ENCODE results near the gene SND1.
"Not testable (repeated sequence)": the region's sequence is repeated elsewhere in the genome, so short reads cannot be mapped to it uniquely, and the experiment has no call there.

SND1 gene

DNA sequence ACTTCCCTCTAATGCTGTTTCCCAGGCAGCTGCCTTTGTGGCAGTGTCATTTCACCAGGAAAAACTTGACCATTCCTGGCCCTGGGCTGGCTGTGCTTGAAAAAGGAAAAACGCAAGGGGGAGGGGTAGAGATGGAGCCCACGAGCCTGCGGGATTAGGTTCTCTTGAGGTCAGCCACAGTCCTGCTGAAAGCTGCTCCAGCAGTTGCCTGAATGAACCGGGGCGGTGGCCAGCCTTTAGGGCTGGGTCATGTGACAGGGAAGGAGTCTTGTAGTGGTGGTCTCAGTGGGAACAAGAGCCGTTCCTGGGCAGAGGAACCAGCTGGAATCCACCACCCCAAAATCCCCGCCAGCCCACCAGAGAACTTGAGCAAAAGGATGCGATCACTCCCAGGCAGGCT is 430.4 kb downstream of the SND1 start:
- no peak for DNase-seq

- no peak for DNase-seq
Measured at GRCh38 chr7:128084896-128085608, 433.1 kb downstream of the SND1 start.

- no peak for DNase-seq
Measured at GRCh38 chr7:128090492-128090891, 438.5 kb downstream of the SND1 start.

DNA sequence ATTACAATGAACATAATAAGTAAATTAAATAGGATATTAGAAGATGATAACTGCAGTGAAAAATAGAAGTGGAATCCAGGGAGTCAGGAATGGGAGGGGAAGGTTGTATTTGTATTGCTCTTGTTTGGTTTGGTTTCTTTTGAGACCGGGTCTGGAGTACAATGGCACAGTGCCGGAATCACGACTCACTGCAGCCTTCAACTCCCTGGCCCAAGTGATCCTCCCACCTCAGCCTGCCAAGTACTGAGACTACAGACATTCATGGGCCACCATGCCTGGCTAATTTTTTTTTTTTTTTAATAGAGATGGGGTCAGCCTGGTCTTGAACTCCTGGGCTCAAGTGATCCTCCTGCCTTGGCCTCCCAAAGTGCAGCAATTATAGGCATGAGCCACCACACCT is 439.1 kb downstream of the SND1 start:
- no peak for DNase-seq

- no peak for DNase-seq
Measured at GRCh38 chr7:128092221-128092620, 440.2 kb downstream of the SND1 start.

DNA sequence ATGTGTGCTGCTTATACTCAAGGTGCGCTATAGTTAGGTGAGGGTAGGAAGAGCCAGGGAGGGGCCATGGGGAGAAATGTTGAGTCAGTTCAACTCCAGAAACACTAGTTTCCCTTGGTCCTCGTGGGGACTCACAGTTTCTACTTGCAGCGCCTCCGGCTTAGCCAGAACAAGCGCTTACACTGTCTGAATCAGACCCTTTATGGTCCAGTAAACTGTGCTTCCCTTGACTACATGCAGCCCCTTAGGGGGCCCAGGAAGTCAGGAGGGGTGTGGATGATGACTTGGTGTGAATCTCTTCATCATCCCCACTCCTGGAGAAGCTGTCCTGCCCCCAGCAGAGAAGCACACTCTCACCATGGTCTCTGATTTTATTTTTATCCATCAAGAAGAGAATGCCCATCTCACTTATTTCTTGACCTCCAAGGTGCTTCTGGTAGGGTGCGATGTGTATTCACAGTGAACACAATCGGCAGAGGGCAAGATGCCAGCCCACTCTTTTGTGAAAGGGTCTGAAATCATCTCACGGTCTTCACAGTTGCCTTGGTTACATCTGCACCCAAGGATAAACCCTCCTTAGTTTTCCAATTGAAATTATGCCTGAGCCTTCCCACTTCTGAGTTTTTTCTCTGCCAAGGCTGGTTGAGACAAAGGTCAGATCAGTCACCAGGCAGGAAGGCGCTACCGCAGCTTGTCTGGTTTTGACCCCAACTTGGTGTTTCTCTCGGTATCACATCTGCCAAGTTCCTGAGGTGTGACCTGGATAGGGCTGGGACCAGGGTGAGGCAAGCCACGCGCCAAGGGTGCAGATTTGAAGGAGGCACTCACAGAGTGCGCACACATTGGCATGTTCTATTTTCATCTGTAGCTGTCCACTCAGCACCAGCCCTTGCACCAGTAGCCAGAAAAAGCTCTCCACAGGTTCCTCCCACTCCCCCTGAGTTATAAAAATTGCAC is 441.9 kb downstream of the SND1 start:
- no peak for DNase-seq

DNA sequence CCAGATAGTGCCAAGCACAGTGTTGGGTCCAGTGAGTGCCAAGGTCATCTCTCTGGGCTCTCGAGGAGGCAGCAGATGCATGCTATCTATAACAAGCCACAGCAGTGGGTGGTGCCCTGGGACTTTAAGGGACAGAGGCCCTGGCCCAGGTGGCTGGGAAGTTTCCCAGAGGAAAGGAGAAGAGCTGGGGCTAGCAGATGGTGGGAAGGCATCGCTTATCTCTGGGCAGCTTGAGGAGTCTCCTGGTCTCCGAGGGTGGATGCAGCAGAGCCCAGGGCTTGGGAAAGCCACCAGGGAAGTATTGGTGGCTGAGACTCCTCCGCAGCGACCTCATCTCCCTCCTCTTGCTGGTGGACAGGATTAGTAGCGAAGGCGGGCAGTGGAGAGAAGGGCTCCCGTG is 442.7 kb downstream of the SND1 start:
- DNase-seq: no peak

DNA sequence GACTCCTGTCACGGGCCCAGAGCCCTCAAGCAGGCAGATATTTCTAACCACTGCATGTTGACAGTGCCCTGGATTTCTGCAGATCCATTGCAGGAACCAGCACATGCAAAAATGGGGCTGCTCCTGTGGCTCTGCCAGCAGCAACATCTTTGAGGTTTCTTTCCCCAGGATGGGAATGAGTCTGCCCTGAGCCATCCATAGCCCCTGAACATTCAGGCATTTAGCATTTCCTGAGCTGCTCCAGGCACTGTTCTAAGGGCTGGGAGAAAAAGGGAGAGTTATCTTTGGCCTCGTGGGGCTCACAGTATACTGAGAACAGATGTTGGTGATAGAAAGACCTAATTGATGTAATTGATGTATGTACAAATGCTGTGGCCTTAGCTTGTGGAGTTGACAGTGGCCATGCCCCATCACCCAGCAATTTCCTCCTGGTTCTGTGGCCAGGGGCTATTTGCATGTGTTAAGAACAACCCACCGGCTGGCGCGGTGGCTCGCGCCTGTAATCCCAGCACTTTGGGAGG is 445.3 kb downstream of the SND1 start:
- no peak for DNase-seq

GRCh38 chr7:128098629-128099028 is 446.6 kb downstream of the SND1 start:
- DNase-seq: no peak

DNA sequence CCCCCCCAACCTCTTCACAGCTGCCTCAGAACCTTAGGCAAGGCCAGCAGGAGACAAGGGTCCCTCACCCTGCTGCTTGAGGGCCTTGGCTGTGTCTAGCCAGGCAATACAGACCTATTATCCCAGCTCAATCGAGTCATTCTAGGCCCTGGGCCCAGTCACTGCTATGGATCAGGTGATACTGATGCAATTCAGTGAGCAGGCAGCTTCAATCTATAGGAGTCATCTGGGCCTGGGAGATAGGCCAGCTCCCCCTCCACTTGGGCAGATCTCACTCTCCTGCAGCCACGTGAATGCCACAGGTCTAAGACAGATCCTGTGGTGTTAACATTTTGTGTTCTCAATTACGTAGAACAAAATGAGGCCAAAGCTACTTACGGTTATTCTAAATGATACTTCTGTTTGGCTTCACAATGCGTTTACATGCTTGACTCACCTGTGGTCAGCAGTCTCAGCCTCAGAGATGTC is 447.2 kb downstream of the SND1 start:
- no peak for DNase-seq

GRCh38 chr7:128100225-128100948 is 448.4 kb downstream of the SND1 start:
- DNase-seq: no peak

DNA sequence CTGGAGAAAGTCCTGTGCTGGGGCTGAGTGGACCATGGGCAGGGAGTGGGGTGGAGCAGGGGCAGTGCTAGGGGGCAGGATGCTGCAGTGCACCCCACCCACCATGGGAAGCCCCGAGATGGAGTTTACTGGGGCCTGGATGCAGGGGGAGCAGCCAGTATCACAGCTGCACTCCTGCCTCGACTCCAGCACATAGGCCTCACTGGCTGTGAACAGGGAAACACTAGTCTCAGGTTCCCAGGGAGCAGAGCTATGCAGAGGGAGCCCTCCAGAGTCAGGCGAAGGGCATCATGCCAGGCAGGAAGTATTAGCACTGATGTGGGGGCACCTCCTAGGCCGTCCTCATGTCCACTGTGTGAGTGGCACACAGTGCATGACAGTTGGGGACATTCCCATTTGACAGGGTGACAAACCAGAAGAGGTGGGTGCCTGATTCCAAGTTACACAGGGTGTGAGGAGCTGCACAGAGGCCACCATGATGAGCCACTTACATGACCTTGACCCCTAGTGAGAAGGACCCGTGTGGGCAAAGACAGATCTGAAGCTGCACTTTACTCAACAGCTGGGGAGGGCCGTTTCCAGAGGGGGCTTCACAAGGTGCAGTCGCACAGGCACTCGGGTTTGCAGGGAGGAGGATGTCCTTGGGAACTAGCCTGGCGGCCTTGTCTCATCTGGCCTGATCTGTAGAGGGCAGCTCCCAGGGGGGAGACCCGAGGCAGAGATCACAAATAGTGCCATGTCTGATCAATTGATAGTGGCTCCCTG is 449.1 kb downstream of the SND1 start:
- no peak for DNase-seq

DNA sequence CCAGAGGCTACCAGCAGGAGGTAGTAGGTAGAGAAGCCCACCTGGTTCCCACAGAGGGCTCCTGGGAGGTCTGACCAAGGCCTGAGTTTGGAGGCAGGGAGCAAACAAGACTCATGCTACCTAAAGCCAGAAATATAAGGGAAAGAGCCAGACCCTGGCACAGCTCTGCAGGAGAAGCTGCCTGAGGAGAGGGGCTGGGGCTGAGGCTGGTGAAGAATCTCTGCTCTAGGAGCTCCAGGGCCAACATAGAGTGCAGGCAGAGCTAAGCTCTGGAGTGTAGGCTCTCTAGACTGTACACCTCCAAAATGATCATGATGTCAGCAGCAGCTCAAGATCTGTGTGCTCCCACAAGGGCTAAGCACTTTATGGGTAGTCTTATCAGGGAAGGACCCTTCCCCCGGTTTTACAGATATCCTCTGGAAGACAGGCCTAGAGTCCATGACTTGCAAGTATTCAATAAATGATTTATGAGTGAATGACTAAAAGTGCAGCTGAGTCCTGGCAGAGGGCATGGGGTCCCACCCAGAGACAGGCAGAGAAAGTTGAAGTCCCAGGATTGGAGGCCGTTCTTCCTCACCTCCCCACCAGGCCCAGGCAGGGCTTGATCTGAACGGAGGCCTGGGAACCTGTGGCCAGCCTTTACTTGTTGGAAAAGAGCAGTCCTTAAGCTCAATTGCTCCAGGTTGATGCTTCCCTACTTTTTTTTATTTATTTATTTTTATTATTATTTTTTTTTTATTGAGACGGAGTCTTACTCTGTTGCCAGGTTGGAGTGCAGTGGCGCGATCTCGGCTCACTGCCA is 450.7 kb downstream of the SND1 start:
- no peak for DNase-seq

GRCh38 chr7:128103498-128104107 is 451.6 kb downstream of the SND1 start:
- peak; percentile 39 to 49 for DNase-seq

DNA sequence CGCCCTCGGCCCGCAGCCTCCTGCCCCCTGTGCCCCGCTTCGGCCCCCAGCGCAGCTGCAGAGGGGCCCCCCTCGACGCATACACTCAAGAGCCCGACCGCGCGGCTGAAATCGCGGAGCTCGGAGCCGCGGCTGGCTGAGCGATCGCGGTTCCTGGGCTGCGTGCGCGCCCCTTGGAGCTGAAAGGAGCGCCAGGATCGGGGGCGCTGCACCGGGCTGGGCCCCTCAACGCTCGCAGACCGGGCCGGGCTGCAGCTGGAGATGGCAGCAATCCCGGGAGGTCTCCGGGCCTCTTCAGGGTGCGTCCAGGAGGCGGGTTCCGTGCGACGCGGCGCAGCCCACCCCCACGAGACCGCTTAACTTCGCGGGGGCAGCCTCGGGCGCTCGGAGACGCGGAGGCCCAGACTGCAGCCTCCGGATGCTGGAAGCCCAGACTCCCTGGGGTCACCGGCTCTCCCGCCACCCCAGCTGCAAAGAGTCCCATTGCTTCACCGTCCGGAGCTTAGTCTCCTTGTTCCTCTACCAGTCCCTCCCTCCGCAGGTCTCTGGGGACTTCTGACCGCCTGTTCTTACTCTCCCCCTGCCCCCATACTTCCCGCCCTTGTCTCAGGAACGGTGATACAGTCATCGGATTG is 452.2 kb downstream of the SND1 start:
- peak; percentile 38 to 53 for DNase-seq

DNA sequence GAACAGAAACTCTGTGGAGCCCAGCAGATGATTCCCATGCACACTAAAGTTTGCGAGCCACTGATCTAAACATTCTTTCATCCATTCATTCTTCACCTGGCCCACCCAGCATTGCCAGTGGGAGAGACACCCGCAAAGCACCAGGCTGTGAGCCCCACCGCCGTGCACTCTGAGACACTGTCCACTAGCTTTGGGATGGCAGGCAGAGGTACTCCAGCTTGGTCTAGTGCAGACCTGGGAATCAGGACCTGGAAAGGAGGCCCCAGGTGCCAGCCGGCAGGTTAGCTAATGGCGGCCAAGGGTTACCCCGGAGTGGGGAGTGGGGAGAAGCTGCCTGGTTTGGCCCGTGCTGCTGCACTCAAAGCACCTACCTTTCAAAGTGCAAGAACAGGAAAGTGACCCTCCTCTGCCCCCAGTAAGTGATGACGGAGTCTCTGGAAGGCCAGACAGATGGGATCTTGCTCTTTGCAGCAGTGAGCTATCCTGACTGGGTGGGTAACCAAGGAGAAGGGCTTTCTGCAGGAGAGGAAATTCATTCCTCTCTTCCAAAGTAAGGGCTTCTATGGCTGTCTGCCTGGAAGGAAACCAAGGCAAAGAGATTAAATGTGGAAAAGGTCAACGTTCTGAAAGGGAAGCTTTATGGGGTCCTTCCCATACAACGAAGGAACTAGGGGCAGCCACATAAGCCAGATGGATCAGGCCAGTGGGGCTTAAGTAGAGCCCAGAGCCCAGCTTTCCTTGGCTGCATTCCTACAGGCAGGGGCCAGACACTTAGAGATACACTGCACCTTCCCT is 453.4 kb downstream of the SND1 start:
- DNase-seq: no peak

- no peak for DNase-seq
Measured at GRCh38 chr7:128106821-128107220, 454.8 kb downstream of the SND1 start.

GRCh38 chr7:128107516-128107915 is 455.5 kb downstream of the SND1 start:
- not testable (repeated sequence) for DNase-seq

- DNase-seq: no peak
Measured at GRCh38 chr7:128108129-128108528, 456.1 kb downstream of the SND1 start.
